Neural progenitor cell (in vitro differentiated cells): ENCODE data around the gene ITGB8. TPM values are rescaled to one million over a fixed set of nuclear protein-coding genes. Genes with fewer than 3 reads are reported as not detected.

Experiments
- DNase-seq: peaks from one replicate; pipeline ENCODE4 v3.0.0-alpha.2; 2016; ENCODE audit warnings: low spot score
- H2AFZ ChIP-seq: fragments of 200-600 bp; sonication (generic); replicated peaks from 2 replicates; pipeline ENCODE4 v1.6.1; 2016; ENCODE audit warnings: antibody characterized with exemption
- H3F3A ChIP-seq: fragments of 200-600 bp; sonication (generic); 2 replicates; pipeline ENCODE4 v1.6.1; 2016; ENCODE audit warnings: antibody characterized with exemption, low read depth
- H3K27ac ChIP-seq: fragments of 200-600 bp; sonication (generic); 2 replicates; pipeline ENCODE4 v1.5.1; 2016; ENCODE audit warnings: mild to moderate bottlenecking
- H3K27me3 ChIP-seq: fragments of 200-600 bp; sonication (generic); 2 replicates; pipeline ENCODE4 v1.6.1; 2016; ENCODE audit warnings: mild to moderate bottlenecking, moderate library complexity
- H3K36me3 ChIP-seq: fragments of 200-600 bp; sonication (generic); 2 replicates; pipeline ENCODE4 v1.5.1; 2016
- H3K4me1 ChIP-seq: fragments of 200-600 bp; sonication (generic); 2 replicates; pipeline ENCODE4 v1.6.1; 2016; ENCODE audit warnings: mixed run types
- H3K4me2 ChIP-seq: fragments of 200-600 bp; sonication (generic); 2 replicates; pipeline ENCODE4 v1.6.1; 2016
- H3K4me3 ChIP-seq: fragments of 200-600 bp; sonication (generic); 2 replicates; pipeline ENCODE4 v1.5.1; 2016
- H3K79me2 ChIP-seq: fragments of 200-600 bp; sonication (generic); 2 replicates; pipeline ENCODE4 v1.6.1; 2016; ENCODE audit warnings: low read depth
- H3K9ac ChIP-seq: fragments of 200-600 bp; sonication (generic); 2 replicates; pipeline ENCODE4 v1.6.1; 2016
- H3K9me3 ChIP-seq: fragments of 200-600 bp; sonication (generic); 2 replicates; pipeline ENCODE4 v1.5.1; 2016; ENCODE audit warnings: low read depth
- H4K20me1 ChIP-seq: fragments of 200-600 bp; sonication (generic); 2 replicates; pipeline ENCODE4 v1.6.1; 2016; ENCODE audit warnings: low read depth
- H3K27ac Mint-ChIP-seq: 3 replicates; pipeline ENCODE4 v1.8.0; 2021; ENCODE audit warnings: mixed read lengths
- H3K27me3 Mint-ChIP-seq: 2 replicates; pipeline ENCODE4 v1.8.0; 2022; ENCODE audit warnings: low read depth, mild to moderate bottlenecking, inconsistent platforms, moderate library complexity, mixed read lengths; ENCODE audit not compliant: insufficient read depth
- H3K36me3 Mint-ChIP-seq: 3 replicates; pipeline ENCODE4 v1.8.0; 2021; ENCODE audit warnings: mixed read lengths
- H3K4me1 Mint-ChIP-seq: 3 replicates; pipeline ENCODE4 v1.8.0; 2021; ENCODE audit warnings: mixed read lengths
- H3K4me3 Mint-ChIP-seq: 3 replicates; pipeline ENCODE4 v1.8.0; 2021; ENCODE audit warnings: mild to moderate bottlenecking, moderate library complexity, mixed read lengths
- H3K9me3 Mint-ChIP-seq: 3 replicates; pipeline ENCODE4 v1.8.0; 2020; ENCODE audit warnings: mixed read lengths
- EZH2 ChIP-seq: fragments of 200-600 bp; sonication (generic); IDR thresholded peaks from 2 replicates; pipeline ENCODE4 v1.6.1; 2017; ENCODE audit warnings: antibody characterized with exemption, mild to moderate bottlenecking, moderate library complexity
- EZH2phosphoT487 ChIP-seq: fragments of 200-600 bp; sonication (generic); IDR thresholded peaks from 2 replicates; pipeline ENCODE4 v1.6.1; 2017; ENCODE audit warnings: antibody characterized with exemption
- total RNA-seq: library from RNA; depleted of rRNA; stranded (reverse); fragments of >200 nt; gene quantifications from 2 replicates; pipeline ENCODE4 v1.2.3, GENCODE V29; 2015; ENCODE audit warnings: low replicate concordance
- TF ChIP-seq, protein P1 (sequence below): fragments of 200-600 bp; sonication (generic); IDR thresholded peaks from 2 replicates; pipeline ENCODE4 v1.5.1; 2017; ENCODE audit warnings: antibody characterized with exemption, mild to moderate bottlenecking

ITGB8 gene
- total RNA-seq, 1 donor from 2014 or later, result 5.3 TPM

DNA sequence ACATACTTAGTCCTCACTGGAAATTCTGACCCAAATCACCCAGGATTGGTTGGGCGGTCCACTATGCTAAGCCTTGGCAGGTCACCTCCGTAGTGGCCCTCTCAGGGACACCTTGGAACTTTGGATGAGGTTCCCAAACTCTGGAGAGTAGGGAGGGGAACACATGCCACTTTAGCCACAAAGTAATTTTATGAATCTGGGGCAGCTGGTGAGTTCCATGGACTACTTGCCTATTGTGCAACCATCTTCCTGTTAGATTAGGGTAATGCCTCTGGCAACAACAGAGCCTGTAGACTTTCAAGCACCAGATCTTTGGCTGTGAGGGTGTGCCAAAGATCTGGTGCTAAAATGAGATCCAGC lies 77.7 kb downstream of the ITGB8 start:
- Histone ChIP-seq H3K9ac (no peak overlapping the region), H3K4me2 (no peak overlapping the region), H3K4me3 (no peak overlapping the region), H3K79me2 (no peaks in the 10 kb centered on the region), H3K36me3 (no peaks in the 10 kb centered on the region), H4K20me1 (no peaks in the 10 kb centered on the region), H3K4me1 (peaks cover 18% of the 10 kb centered on the region), H3K9me3 (no peaks in the 10 kb centered on the region), H3K27me3 (no peaks in the 10 kb centered on the region), H3F3A (peaks cover 5% of the 10 kb centered on the region), H3K27ac (no peak overlapping the region), H2AFZ (no peak overlapping the region)
- H3K9me3 Mint-ChIP-seq, result no peaks in the 10 kb centered on the region
- peaks cover 28% of the 10 kb centered on the region for H3K36me3 Mint-ChIP-seq
- H3K4me1 Mint-ChIP-seq, result peaks cover 37% of the 10 kb centered on the region
- DNase-seq, result no peak
- H3K27me3 Mint-ChIP-seq, result no peaks in the 10 kb centered on the region
- H3K4me3 Mint-ChIP-seq, result no peak overlapping the region
- TF ChIP-seq EZH2phosphoT487 (no peak), EZH2 (no peak)
- TF ChIP-seq, protein P1, sequence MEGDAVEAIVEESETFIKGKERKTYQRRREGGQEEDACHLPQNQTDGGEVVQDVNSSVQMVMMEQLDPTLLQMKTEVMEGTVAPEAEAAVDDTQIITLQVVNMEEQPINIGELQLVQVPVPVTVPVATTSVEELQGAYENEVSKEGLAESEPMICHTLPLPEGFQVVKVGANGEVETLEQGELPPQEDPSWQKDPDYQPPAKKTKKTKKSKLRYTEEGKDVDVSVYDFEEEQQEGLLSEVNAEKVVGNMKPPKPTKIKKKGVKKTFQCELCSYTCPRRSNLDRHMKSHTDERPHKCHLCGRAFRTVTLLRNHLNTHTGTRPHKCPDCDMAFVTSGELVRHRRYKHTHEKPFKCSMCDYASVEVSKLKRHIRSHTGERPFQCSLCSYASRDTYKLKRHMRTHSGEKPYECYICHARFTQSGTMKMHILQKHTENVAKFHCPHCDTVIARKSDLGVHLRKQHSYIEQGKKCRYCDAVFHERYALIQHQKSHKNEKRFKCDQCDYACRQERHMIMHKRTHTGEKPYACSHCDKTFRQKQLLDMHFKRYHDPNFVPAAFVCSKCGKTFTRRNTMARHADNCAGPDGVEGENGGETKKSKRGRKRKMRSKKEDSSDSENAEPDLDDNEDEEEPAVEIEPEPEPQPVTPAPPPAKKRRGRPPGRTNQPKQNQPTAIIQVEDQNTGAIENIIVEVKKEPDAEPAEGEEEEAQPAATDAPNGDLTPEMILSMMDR, result no peak
- H3K27ac Mint-ChIP-seq, result no peak overlapping the region

DNA sequence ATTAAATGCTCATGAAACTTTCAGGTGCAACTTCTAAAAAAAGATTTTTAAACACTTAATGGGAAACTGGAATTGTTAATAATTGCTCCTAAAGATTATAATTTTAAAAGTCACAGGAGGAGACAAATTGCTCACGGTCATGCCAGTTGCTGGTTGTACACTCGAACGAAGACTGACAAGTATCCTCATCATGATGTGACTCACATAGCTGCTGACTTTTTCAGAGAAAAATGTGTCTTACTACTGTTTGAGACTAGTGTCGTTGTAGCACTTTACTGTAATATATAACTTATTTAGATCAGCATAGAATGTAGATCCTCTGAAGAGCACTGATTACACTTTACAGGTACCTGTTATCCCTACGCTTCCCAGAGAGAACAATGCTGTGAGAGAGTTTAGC lies 79.3 kb downstream of the ITGB8 start:
- Histone ChIP-seq H3K4me1 (peaks cover 9% of the 10 kb centered on the region), H2AFZ (no peak overlapping the region), H3F3A (no peaks in the 10 kb centered on the region), H3K27ac (no peak overlapping the region), H3K9ac (no peak overlapping the region), H3K4me2 (no peak overlapping the region), H3K79me2 (no peaks in the 10 kb centered on the region), H3K4me3 (no peak overlapping the region), H3K9me3 (no peaks in the 10 kb centered on the region), H4K20me1 (no peaks in the 10 kb centered on the region), H3K27me3 (no peaks in the 10 kb centered on the region), H3K36me3 (no peaks in the 10 kb centered on the region)
- Mint-ChIP-seq H3K27me3 (no peaks in the 10 kb centered on the region), H3K9me3 (no peaks in the 10 kb centered on the region), H3K4me1 (peaks cover 22% of the 10 kb centered on the region), H3K36me3 (peaks cover 25% of the 10 kb centered on the region), H3K27ac (no peak overlapping the region), H3K4me3 (no peak overlapping the region)
- TF ChIP-seq EZH2phosphoT487 (no peak), EZH2 (no peak)
- TF ChIP-seq, protein P1, result no peak
- no peak for DNase-seq

DNA sequence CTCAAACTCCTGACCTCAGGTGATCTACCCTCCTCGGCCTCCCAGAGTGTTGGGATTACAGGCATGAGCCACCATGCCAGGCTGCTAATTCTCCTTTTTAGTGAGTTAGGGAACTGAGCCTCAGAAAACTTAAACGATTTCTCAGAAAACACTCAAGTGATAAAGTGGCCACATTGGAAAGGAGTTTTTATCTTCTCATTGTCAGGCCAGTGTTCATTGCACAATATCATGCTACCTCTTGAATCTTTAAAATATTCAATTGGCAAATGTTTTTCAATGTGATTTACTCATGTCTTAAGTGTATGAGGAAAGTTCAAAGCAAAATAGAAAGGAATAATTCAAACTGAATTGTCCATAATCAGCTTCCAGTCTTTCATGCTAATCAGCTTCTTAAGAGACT lies 80.7 kb downstream of the ITGB8 start:
- H3K9me3 Mint-ChIP-seq, result no peaks in the 10 kb centered on the region
- TF ChIP-seq, protein P1, result no peak
- TF ChIP-seq EZH2phosphoT487, result no peak
- H3K27ac ChIP-seq, result no peak overlapping the region
- H3K27ac Mint-ChIP-seq, result no peak overlapping the region
- H3K4me1 Mint-ChIP-seq, result peaks cover 18% of the 10 kb centered on the region
- H3K27me3 ChIP-seq, result no peaks in the 10 kb centered on the region
- H3K9me3 ChIP-seq, result no peaks in the 10 kb centered on the region
- no peaks in the 10 kb centered on the region for H4K20me1 ChIP-seq
- no peaks in the 10 kb centered on the region for H3F3A ChIP-seq
- H3K4me3 Mint-ChIP-seq, result no peak overlapping the region
- no peaks in the 10 kb centered on the region for H3K79me2 ChIP-seq
- H3K36me3 ChIP-seq, result no peaks in the 10 kb centered on the region
- peaks cover 28% of the 10 kb centered on the region for H3K36me3 Mint-ChIP-seq
- no peak overlapping the region for H3K4me2 ChIP-seq
- no peak overlapping the region for H2AFZ ChIP-seq
- no peak overlapping the region for H3K4me3 ChIP-seq
- DNase-seq, result no peak
- H3K4me1 ChIP-seq, result peaks cover 9% of the 10 kb centered on the region
- H3K27me3 Mint-ChIP-seq, result no peaks in the 10 kb centered on the region
- no peak overlapping the region for H3K9ac ChIP-seq

DNA sequence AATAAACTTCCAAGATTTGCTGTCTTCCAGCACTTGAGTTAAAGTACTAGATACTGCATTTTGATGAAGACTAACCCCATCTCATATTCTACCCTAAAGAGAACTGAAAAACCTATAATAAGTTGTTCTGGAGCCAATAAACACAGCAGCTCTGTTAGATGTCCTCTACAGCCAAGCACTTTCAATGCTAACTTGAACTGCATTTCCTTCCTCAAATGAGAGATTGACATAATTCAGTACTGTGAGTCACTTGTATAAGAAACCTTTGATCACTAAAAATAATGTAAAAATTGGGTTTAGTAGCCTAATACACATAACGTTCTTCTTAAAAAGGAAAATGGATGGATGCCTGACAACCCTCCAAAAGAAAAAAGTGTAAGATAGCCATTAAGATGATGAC lies 81.3 kb downstream of the ITGB8 start:
- Histone ChIP-seq H3K36me3 (no peaks in the 10 kb centered on the region), H3K9ac (no peak overlapping the region), H3K27me3 (no peaks in the 10 kb centered on the region), H3F3A (no peaks in the 10 kb centered on the region), H3K79me2 (no peaks in the 10 kb centered on the region), H3K4me3 (no peak overlapping the region), H3K4me2 (no peak overlapping the region), H3K27ac (no peak overlapping the region), H2AFZ (no peak overlapping the region), H3K4me1 (peaks cover 9% of the 10 kb centered on the region), H3K9me3 (no peaks in the 10 kb centered on the region), H4K20me1 (no peaks in the 10 kb centered on the region)
- TF ChIP-seq EZH2phosphoT487, result no peak
- TF ChIP-seq, protein P1, result no peak
- TF ChIP-seq EZH2, result no peak
- no peak for DNase-seq
- Mint-ChIP-seq H3K9me3 (no peaks in the 10 kb centered on the region), H3K27me3 (no peaks in the 10 kb centered on the region), H3K27ac (no peak overlapping the region), H3K4me3 (no peak overlapping the region), H3K4me1 (peaks cover 13% of the 10 kb centered on the region), H3K36me3 (peaks cover 22% of the 10 kb centered on the region)
